Skeletal muscle satellite cell (primary cell): ENCODE results near the gene NCDN.

ENCODE experiments used
- H3K27me3 ChIP-seq: 2 replicates; pipeline ENCODE4 v1.7.0; 2013; ENCODE audit warnings: low read length; ENCODE audit not compliant: control insufficient read depth, insufficient read depth
- H3K36me3 ChIP-seq: 2 replicates; pipeline ENCODE4 v1.7.0; 2013; ENCODE audit warnings: mild to moderate bottlenecking, control low read depth, low read length; ENCODE audit not compliant: insufficient read depth
- H3K4me1 ChIP-seq: 2 replicates; pipeline ENCODE4 v1.7.0; 2013; ENCODE audit warnings: low read length; ENCODE audit not compliant: control insufficient read depth, insufficient read depth
- H3K4me2 ChIP-seq: 2 replicates; pipeline ENCODE4 v1.7.0; 2013; ENCODE audit warnings: mild to moderate bottlenecking, low read length
- H3K4me3 ChIP-seq: 2 replicates; pipeline ENCODE4 v1.7.0; 2013; ENCODE audit warnings: low read length
- H3K9ac ChIP-seq: 2 replicates; pipeline ENCODE4 v1.7.0; 2013; ENCODE audit warnings: mild to moderate bottlenecking, low read depth, low read length, moderate library complexity
- H3K9me3 ChIP-seq: replicated peaks from 2 replicates; pipeline ENCODE4 v1.7.0; 2013; ENCODE audit warnings: mild to moderate bottlenecking, control low read depth, low read length

NCDN gene

GRCh38 chr1:35533586-35533985 lies 24.0 kb upstream of the NCDN start:
- H3K36me3 ChIP-seq: peaks cover 16% of the 10 kb centered on the region
- H3K4me3 ChIP-seq: no peak overlapping the region
- H3K27me3 ChIP-seq: no peaks in the 10 kb centered on the region
- no peak overlapping the region for H3K9ac ChIP-seq
- no peak overlapping the region for H3K4me2 ChIP-seq
- H3K4me1 ChIP-seq: peaks cover under 1% of the 10 kb centered on the region
- no peaks in the 10 kb centered on the region for H3K9me3 ChIP-seq

- Histone ChIP-seq H3K27me3 (no peaks in the 10 kb centered on the region), H3K4me2 (no peak overlapping the region), H3K36me3 (peaks cover 15% of the 10 kb centered on the region), H3K4me1 (peaks cover 17% of the 10 kb centered on the region), H3K9me3 (no peaks in the 10 kb centered on the region), H3K9ac (no peak overlapping the region), H3K4me3 (no peak overlapping the region)
Observed at GRCh38 chr1:35535243-35535642, 22.4 kb upstream of the NCDN start.

GRCh38 chr1:35536556-35537162 lies 20.9 kb upstream of the NCDN start:
- Histone ChIP-seq H3K36me3 (peaks cover 3% of the 10 kb centered on the region), H3K4me1 (peaks cover 24% of the 10 kb centered on the region), H3K4me3 (no peak overlapping the region), H3K27me3 (no peaks in the 10 kb centered on the region), H3K9ac (no peak overlapping the region), H3K9me3 (no peaks in the 10 kb centered on the region), H3K4me2 (no peak overlapping the region)

GRCh38 chr1:35537806-35538205 lies 19.8 kb upstream of the NCDN start:
- H3K36me3 ChIP-seq: peaks cover 3% of the 10 kb centered on the region
- no peaks in the 10 kb centered on the region for H3K27me3 ChIP-seq
- H3K9me3 ChIP-seq: no peaks in the 10 kb centered on the region
- H3K4me2 ChIP-seq: no peak overlapping the region
- no peak overlapping the region for H3K4me3 ChIP-seq
- no peak overlapping the region for H3K9ac ChIP-seq
- H3K4me1 ChIP-seq: peaks cover 24% of the 10 kb centered on the region

- no peaks in the 10 kb centered on the region for H3K27me3 ChIP-seq
- peaks cover 24% of the 10 kb centered on the region for H3K4me1 ChIP-seq
- H3K4me3 ChIP-seq: no peak overlapping the region
- H3K36me3 ChIP-seq: peaks cover 3% of the 10 kb centered on the region
- no peaks in the 10 kb centered on the region for H3K9me3 ChIP-seq
- H3K4me2 ChIP-seq: peak overlapping the region; percentile 38
- H3K9ac ChIP-seq: no peak overlapping the region
Observed at GRCh38 chr1:35539073-35539823, 18.4 kb upstream of the NCDN start.

- Histone ChIP-seq H3K9me3 (no peaks in the 10 kb centered on the region), H3K36me3 (peaks cover 3% of the 10 kb centered on the region), H3K9ac (no peak overlapping the region), H3K4me3 (no peak overlapping the region), H3K27me3 (no peaks in the 10 kb centered on the region), H3K4me1 (peaks cover 24% of the 10 kb centered on the region), H3K4me2 (peak overlapping the region; percentile 38)
Observed at GRCh38 chr1:35539824-35540261, 17.8 kb upstream of the NCDN start.

GRCh38 chr1:35544976-35545375 lies 12.6 kb upstream of the NCDN start:
- Histone ChIP-seq H3K27me3 (no peaks in the 10 kb centered on the region), H3K4me3 (no peak overlapping the region)

GRCh38 chr1:35546614-35547013 lies 11.0 kb upstream of the NCDN start:
- peaks cover 5% of the 10 kb centered on the region for H3K36me3 ChIP-seq

More at GRCh38 chr1:35544976-35545375, 12.6 kb upstream of the NCDN start:
- peaks cover 5% of the 10 kb centered on the region for H3K36me3 ChIP-seq
- H3K4me1 ChIP-seq: peaks cover 9% of the 10 kb centered on the region
- no peak overlapping the region for H3K9ac ChIP-seq
- H3K4me2 ChIP-seq: no peak overlapping the region
- no peaks in the 10 kb centered on the region for H3K9me3 ChIP-seq

GRCh38 chr1:35553851-35554250 lies 3.7 kb upstream of the NCDN start:
- peaks cover 20% of the 10 kb centered on the region for H3K36me3 ChIP-seq
- H3K4me2 ChIP-seq: no peak overlapping the region
- H3K4me3 ChIP-seq: no peak overlapping the region
- peaks cover 26% of the 10 kb centered on the region for H3K4me1 ChIP-seq
- H3K9ac ChIP-seq: no peak overlapping the region
- H3K27me3 ChIP-seq: no peaks in the 10 kb centered on the region
- H3K9me3 ChIP-seq: no peaks in the 10 kb centered on the region

More at GRCh38 chr1:35546614-35547013, 11.0 kb upstream of the NCDN start:
- Histone ChIP-seq H3K4me2 (no peak overlapping the region), H3K27me3 (no peaks in the 10 kb centered on the region), H3K9me3 (no peaks in the 10 kb centered on the region), H3K4me1 (no peaks in the 10 kb centered on the region), H3K4me3 (no peak overlapping the region), H3K9ac (no peak overlapping the region)

GRCh38 chr1:35554266-35555211 lies 3.1 kb upstream of the NCDN start:
- H3K4me1 ChIP-seq: peaks cover 32% of the 10 kb centered on the region
- peaks cover 19% of the 10 kb centered on the region for H3K36me3 ChIP-seq
- no peaks in the 10 kb centered on the region for H3K27me3 ChIP-seq
- peak overlapping the region; percentile 96 for H3K4me2 ChIP-seq
- H3K4me3 ChIP-seq: peak overlapping the region; percentile 37
- H3K9me3 ChIP-seq: no peaks in the 10 kb centered on the region
- H3K9ac ChIP-seq: peak overlapping the region; percentile 21

GRCh38 chr1:35555212-35555584 lies 2.4 kb upstream of the NCDN start:
- Histone ChIP-seq H3K4me3 (peak overlapping the region; percentile 37), H3K4me2 (peak overlapping the region; percentile 96), H3K9ac (peak overlapping the region; percentile 21), H3K27me3 (no peaks in the 10 kb centered on the region), H3K4me1 (peaks cover 39% of the 10 kb centered on the region), H3K9me3 (no peaks in the 10 kb centered on the region), H3K36me3 (peaks cover 19% of the 10 kb centered on the region)
